ENCODE results near the gene ATXN8OS. TPM values are rescaled to one million over a fixed set of nuclear protein-coding genes. Genes with fewer than 3 reads are reported as not detected.

ATXN8OS gene
- total and polyA plus RNA-seq, 8 donors, result not detected

DNA sequence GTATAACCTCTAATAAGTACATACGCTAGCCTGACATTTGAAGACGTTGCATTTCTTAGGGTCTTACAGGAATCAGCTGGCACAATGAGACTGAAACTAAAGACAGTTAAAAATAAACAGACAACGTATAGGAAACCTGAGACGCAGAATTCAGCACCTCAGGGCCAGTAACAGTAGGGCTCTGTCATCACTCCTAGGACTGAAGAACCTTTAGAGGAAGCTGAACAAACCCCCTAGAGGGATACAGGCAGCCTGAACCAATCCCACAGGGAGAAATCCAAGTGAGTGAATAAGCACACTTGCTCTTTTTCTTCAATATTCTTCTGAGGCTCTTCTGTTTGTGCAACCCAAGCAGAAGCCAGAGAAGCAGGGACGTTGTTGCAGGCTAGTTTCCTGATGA is 54.5 kb downstream of the ATXN8OS start:
- Histone ChIP-seq H3K4me3 (no peak overlapping the region), H3K36me3 (no peaks in the 10 kb centered on the region), H3K27me3 (no peaks in the 10 kb centered on the region), H3K9me3 (no peaks in the 10 kb centered on the region), H3K4me1 (no peaks in the 10 kb centered on the region), H3K27ac (no peak overlapping the region)
- peak in 1 of 2 donors; percentile 1 for DNase-seq
- intact Hi-C loops (cut with DNase I; ENCODE audit: low total_unique reads), result no loop called here
- WGBS, 5 donors, result 40 to 47% (median 45%) methylated on average over 5 of the region's 5 CpGs
- TF ChIP-seq POLR2AphosphoS5 (IDR thresholded peaks at IDR 0.05) (no peak), EP300 (IDR thresholded peaks at IDR 0.05) (no peak), POLR2A (IDR thresholded peaks at IDR 0.05) (no peak)
- TF ChIP-seq, protein P1, sequence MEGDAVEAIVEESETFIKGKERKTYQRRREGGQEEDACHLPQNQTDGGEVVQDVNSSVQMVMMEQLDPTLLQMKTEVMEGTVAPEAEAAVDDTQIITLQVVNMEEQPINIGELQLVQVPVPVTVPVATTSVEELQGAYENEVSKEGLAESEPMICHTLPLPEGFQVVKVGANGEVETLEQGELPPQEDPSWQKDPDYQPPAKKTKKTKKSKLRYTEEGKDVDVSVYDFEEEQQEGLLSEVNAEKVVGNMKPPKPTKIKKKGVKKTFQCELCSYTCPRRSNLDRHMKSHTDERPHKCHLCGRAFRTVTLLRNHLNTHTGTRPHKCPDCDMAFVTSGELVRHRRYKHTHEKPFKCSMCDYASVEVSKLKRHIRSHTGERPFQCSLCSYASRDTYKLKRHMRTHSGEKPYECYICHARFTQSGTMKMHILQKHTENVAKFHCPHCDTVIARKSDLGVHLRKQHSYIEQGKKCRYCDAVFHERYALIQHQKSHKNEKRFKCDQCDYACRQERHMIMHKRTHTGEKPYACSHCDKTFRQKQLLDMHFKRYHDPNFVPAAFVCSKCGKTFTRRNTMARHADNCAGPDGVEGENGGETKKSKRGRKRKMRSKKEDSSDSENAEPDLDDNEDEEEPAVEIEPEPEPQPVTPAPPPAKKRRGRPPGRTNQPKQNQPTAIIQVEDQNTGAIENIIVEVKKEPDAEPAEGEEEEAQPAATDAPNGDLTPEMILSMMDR (IDR thresholded peaks at IDR 0.05), result no peak

DNA sequence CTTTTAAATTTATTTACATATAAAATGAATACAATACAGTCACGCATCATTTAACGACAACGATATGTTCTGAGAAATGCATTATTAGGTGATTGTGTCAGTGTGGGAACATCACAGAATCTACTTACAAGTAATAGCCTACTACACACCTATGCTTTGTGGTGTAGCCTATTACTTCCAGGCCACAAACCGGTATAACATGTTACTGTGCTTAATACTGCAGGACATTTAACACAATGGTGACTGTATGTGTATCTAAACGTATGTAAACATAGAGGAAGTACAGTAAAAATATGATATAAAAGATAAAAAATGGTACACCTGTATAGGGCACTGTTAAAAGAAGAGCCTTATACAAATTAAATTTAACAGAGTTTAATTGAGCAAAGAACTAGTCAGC is 63.1 kb downstream of the ATXN8OS start:
- no peaks in the 10 kb centered on the region for H3K4me1 ChIP-seq
- TF ChIP-seq POLR2A (IDR thresholded peaks at IDR 0.05) (no peak), POLR2AphosphoS5 (IDR thresholded peaks at IDR 0.05) (no peak)
- H3K36me3 ChIP-seq, result no peaks in the 10 kb centered on the region
- DNase-seq, result peak in 1 of 2 donors; percentile 67
- intact Hi-C loops (cut with DNase I; ENCODE audit: low total_unique reads), result no loop called here
- no peak overlapping the region for H3K4me3 ChIP-seq
- H3K27ac ChIP-seq, result no peak overlapping the region
- H3K27me3 ChIP-seq, result no peaks in the 10 kb centered on the region
- 57 to 81% (median 73%) methylated on average over 5 of the region's 5 CpGs for WGBS, 5 donors
- no peaks in the 10 kb centered on the region for H3K9me3 ChIP-seq

DNA sequence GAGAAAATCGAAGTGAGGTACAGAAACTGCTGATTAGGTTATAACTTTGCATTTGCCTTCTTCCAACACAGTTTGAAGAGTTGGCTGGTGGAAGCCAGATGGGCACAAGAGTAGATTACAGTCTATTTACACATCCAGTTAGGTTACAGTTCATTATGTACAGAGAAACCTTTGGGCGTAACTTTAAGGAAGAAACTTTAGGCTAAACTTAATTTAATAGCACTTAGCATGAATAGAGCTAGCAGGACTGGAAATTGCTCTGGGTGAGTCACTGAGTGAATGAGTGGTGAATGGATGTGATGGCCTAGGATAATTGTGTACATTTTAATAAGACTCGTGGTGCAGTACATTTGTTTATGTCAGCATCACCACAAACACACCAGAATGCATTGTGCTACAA is 63.5 kb downstream of the ATXN8OS start:
- Histone ChIP-seq H3K27ac (no peak overlapping the region), H3K27me3 (no peaks in the 10 kb centered on the region), H3K4me3 (no peak overlapping the region), H3K4me1 (no peaks in the 10 kb centered on the region), H3K36me3 (no peaks in the 10 kb centered on the region), H3K9me3 (no peaks in the 10 kb centered on the region)
- TF ChIP-seq EP300 (IDR thresholded peaks at IDR 0.05) (no peak), POLR2A (IDR thresholded peaks at IDR 0.05) (no peak), POLR2AphosphoS5 (IDR thresholded peaks at IDR 0.05) (no peak)
- TF ChIP-seq, protein P1 (IDR thresholded peaks at IDR 0.05), result no peak
- intact Hi-C loops (cut with DNase I; ENCODE audit: low total_unique reads), result no loop called here
- WGBS, 5 donors, result 22 to 58% (median 31%) methylated on average over 3 of the region's 3 CpGs
- DNase-seq, result peak in 1 of 2 donors; percentile 32

DNA sequence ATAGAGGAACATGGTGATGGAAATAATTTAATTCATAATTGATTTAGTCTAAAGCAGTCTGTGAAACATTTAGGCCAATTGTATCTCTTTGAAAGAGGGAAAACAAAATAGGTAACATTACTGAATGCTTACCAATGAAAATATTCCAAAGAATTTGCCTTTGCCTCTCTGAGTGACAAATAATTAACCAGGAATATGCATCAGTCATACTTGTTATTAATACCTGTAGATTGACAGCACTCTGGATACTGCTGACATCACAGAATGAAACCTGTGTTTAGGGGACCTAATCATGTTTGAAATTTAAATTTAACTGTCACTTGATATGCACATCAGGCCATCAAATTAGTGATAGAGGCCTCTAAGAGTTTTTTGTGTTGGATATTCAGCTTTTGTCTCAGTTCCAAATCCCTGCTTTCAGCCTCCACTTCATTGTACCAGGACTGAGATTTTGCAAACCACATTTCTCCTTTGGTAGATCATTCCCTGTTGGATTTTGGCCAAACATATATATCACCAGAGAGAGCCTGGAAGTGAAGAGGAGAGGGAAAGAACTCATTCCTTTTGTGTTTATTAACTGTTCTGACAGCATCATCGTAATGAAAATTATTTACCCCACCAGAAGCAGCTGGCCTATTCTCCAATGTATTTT is 65.4 kb downstream of the ATXN8OS start:
- 68 to 81% (median 72%) methylated on average over 1 of the region's 1 CpG for WGBS, 5 donors
- no peaks in the 10 kb centered on the region for H3K9me3 ChIP-seq
- no peak overlapping the region for H3K4me3 ChIP-seq
- no peak for DNase-seq
- no peaks in the 10 kb centered on the region for H3K36me3 ChIP-seq
- no peak for TF ChIP-seq EP300 (IDR thresholded peaks at IDR 0.05)
- TF ChIP-seq POLR2AphosphoS5 (IDR thresholded peaks at IDR 0.05), result no peak
- TF ChIP-seq, protein P1 (IDR thresholded peaks at IDR 0.05), result no peak
- no peak for TF ChIP-seq POLR2A (IDR thresholded peaks at IDR 0.05)
- no peak overlapping the region for H3K27ac ChIP-seq
- no peaks in the 10 kb centered on the region for H3K4me1 ChIP-seq
- no peaks in the 10 kb centered on the region for H3K27me3 ChIP-seq
- intact Hi-C loops (cut with DNase I; ENCODE audit: low total_unique reads), result no loop called here

DNA sequence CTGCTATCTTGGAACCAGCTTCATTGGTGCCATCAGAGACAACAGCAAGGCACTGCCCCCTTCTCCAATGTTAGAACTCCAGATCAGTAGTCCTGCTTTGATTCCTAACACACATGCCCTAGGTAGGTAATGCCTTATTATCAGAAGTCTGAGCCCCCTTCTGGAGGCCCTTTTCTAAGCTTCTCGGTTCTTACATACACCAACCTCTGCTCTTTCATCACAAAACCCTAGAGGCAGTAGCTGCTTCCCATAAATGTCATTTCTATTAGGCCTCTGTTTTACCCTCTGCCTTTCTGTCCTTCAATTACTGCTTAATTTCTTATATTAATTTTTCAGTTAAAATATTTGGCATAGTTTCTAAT is 66.0 kb downstream of the ATXN8OS start:
- 65 to 83% (median 70%) methylated on average over 1 of the region's 1 CpG for WGBS, 5 donors
- H3K9me3 ChIP-seq, result no peaks in the 10 kb centered on the region
- intact Hi-C loops (cut with DNase I; ENCODE audit: low total_unique reads), result no loop called here

More for the DNA sequence above, 66.0 kb downstream of the ATXN8OS start:
- TF ChIP-seq, protein P1 (IDR thresholded peaks at IDR 0.05), result no peak
- TF ChIP-seq POLR2AphosphoS5 (IDR thresholded peaks at IDR 0.05) (no peak), POLR2A (IDR thresholded peaks at IDR 0.05) (no peak), EP300 (IDR thresholded peaks at IDR 0.05) (no peak)
- Histone ChIP-seq H3K27me3 (no peaks in the 10 kb centered on the region), H3K4me1 (no peaks in the 10 kb centered on the region), H3K36me3 (no peaks in the 10 kb centered on the region), H3K4me3 (no peak overlapping the region), H3K27ac (no peak overlapping the region)
- DNase-seq, result no peak
